ENCODE data around the gene PCBP3. TPM values are rescaled to one million over a fixed set of nuclear protein-coding genes. Genes with fewer than 3 reads are reported as not detected.

The PCBP3 gene
- total RNA-seq, 1 experiment from 2014 or later = 10.9 TPM

- H3K79me2 ChIP-seq (ENCODE audit: insufficient read depth, low read length) = no peaks in the 10 kb centered on the region
- no peaks in the 10 kb centered on the region for H3K9me3 ChIP-seq (ENCODE audit: control insufficient read depth, low read depth, low read length)
- no CpG with 5 or more reads among the region's 11 CpGs for WGBS (ENCODE audit: extremely low coverage, insufficient read length, low lambda C conversion rate)
- H2BK15ac ChIP-seq (ENCODE audit: low read depth, low read length) = no peak overlapping the region
- no peak overlapping the region for H3T11ph ChIP-seq (ENCODE audit: low read length)
- no peak overlapping the region for H2AK5ac ChIP-seq (ENCODE audit: insufficient read length, low read length)
- Mint-ChIP-seq H3K36me3 (ENCODE audit: insufficient read depth in 1 of 3, low read depth in 3 of 3) (no peaks in the 10 kb centered on the region; a peak in 1 of 7 replicates), H3K27me3 (ENCODE audit: low read depth) (no peaks in the 10 kb centered on the region), H3K9me3 (peaks cover 4% of the 10 kb centered on the region in 2 experiments; a peak in 2 of 5 replicates), H3K4me3 (no peak overlapping the region), H3K4me1 (no peaks in the 10 kb centered on the region), H3K27ac (no peak overlapping the region)
- H2BK20ac ChIP-seq (ENCODE audit: low read depth, low read length, poor library complexity, severe bottlenecking) = no peak overlapping the region
- TF ChIP-seq CTCF (conservative IDR thresholded peaks at IDR 0.05) = no peak
- no peak overlapping the region for H2AFZ ChIP-seq (ENCODE audit: low read length)
- H4K8ac ChIP-seq (replicated peaks; ENCODE audit: insufficient read length, low read depth, low read length) = no peak overlapping the region
- no peak overlapping the region for H3K4ac ChIP-seq (ENCODE audit: low read depth, low read length)
- no peak for DNase-seq
- H3K79me1 ChIP-seq (ENCODE audit: insufficient read depth, low read depth, low read length, poor library complexity, severe bottlenecking) = no peaks in the 10 kb centered on the region
- no peak overlapping the region for H3K23ac ChIP-seq (ENCODE audit: insufficient read length, low read depth, low read length)
- H3K27me3 ChIP-seq (ENCODE audit: insufficient read depth, low read length) = no peaks in the 10 kb centered on the region
- no peak overlapping the region for H4K91ac ChIP-seq (ENCODE audit: insufficient read length, low read depth, low read length)
- H3K27ac ChIP-seq (ENCODE audit: insufficient read length, low read depth, low read length) = no peak overlapping the region
- H2BK120ac ChIP-seq (ENCODE audit: low read depth, low read length, poor library complexity, severe bottlenecking) = no peak overlapping the region
- H3K56ac ChIP-seq (ENCODE audit: insufficient read length, low read depth, low read length) = no peak overlapping the region
- no peak overlapping the region for H3K4me2 ChIP-seq (ENCODE audit: insufficient read depth, insufficient read length, low read length)
- no peak overlapping the region for H4K5ac ChIP-seq (ENCODE audit: insufficient read length, low read depth, low read length)
- peak overlapping the region; percentile 54 for H3K14ac ChIP-seq (ENCODE audit: insufficient read depth, low read length)
- no peak overlapping the region for H2BK5ac ChIP-seq (ENCODE audit: insufficient read length, low read length)
- H3K23me2 ChIP-seq (ENCODE audit: insufficient read length, low read depth, low read length, poor library complexity, severe bottlenecking) = no peaks in the 10 kb centered on the region
- H2BK12ac ChIP-seq (ENCODE audit: insufficient read length, low read depth, low read length) = no peak overlapping the region
- H4K20me1 ChIP-seq (ENCODE audit: control insufficient read depth, insufficient read depth, insufficient read length) = no peaks in the 10 kb centered on the region
- H3K9ac ChIP-seq (ENCODE audit: extremely low read depth, insufficient read length, low read length) = no peak overlapping the region
- H3K4me1 ChIP-seq (ENCODE audit: insufficient read depth, low read length) = no peaks in the 10 kb centered on the region
- H3K18ac ChIP-seq (ENCODE audit: insufficient read length, low read depth, low read length) = no peak overlapping the region
These were observed 124.7 kb downstream of the PCBP3 start for GRCh38 chr21:45768011-45768739.
